ENCODE measurements around the gene CDKAL1. TPM values are rescaled to one million over a fixed set of nuclear protein-coding genes. Genes with fewer than 3 reads are reported as not detected.
"Not testable (repeated sequence)": the region's sequence is repeated elsewhere in the genome, so short reads cannot be mapped to it uniquely, and the experiment has no call there.

The CDKAL1 gene
- total RNA-seq, 3 donors from 2014 or later: 13.0 to 27.2 (median 18.0) TPM

DNA sequence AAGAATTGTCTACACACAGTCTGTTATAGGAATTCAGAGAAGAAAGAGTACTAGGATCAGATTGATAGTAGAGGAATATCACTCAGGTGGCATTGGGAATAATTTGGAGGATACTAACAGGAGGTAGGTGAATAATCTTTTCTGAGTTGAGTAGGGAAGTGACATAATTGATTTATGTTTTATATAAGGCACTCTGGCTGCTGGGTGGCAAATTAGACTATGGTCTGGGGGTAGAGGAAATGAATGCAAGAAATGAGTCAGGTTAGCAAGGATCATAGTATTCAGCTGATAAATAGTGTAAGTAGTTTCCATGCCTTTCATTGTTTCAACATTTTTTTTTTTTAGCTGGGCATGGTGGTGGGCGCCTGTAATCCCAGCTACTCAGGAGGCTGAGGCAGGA is 113.3 kb downstream of the CDKAL1 start:
- Histone ChIP-seq H3K36me3 (no peaks in the 10 kb centered on the region), H3K4me3 (no peak overlapping the region), H3K4me1 (no peaks in the 10 kb centered on the region), H3K27ac (no peak overlapping the region), H3K27me3 (no peaks in the 10 kb centered on the region), H3K9me3 (no peaks in the 10 kb centered on the region)
- no peak for TF ChIP-seq POLR2A (IDR thresholded peaks at IDR 0.05)
- no peak for TF ChIP-seq POLR2AphosphoS5 (IDR thresholded peaks at IDR 0.05)
- TF ChIP-seq CTCF (IDR thresholded peaks at IDR 0.05): no peak
- no peak for DNase-seq (ENCODE audit: low spot score in 2 of 2)
- intact Hi-C loops (cut with DNase I; ENCODE audit: low total_unique reads): no loop called here

GRCh38 chr6:20649696-20650470 is 115.6 kb downstream of the CDKAL1 start:
- intact Hi-C loops (cut with DNase I; ENCODE audit: low total_unique reads); H3K27ac ChIP-seq; H3K27me3 ChIP-seq; H3K36me3 ChIP-seq; H3K4me3 ChIP-seq; H3K4me1 ChIP-seq; H3K9me3 ChIP-seq; DNase-seq (ENCODE audit: low spot score in 2 of 2): not testable (repeated sequence)

DNA sequence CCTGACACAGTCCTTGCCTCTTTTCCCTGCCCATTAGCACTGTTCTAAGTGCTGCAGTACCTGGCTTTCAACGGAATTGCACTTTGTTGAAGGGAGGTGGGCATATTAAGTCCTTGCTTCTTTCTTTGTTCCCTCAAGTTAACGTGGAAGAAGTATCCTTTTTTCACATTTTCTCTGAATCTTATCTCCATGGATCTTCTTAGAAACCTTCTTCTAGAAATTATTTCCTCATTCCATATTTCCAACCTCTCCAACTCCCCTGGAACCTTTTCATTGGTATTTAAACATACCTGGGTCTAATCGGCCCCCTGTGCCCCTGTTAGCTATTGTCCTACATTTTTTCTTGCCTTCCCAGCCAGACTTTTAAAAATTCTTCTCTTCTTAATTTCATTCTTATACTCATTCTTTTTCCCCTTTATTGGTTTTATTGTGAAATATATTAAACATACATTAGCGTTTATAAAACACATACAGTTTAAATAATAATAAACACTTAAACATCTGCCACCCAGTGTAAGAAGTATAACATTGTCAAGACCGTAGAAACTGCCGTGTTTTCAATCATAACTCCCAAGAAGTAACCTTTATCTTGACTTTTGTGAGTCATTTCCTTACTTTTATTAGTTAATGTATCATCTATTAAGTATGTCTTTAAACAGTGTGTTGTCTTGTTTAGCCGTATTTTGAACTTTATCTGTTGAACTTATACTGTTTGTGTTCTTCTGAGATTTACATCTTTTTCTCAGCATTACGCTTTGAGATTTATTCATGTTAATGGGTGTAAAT is 118.2 kb downstream of the CDKAL1 start:
- H3K9me3 ChIP-seq: no peaks in the 10 kb centered on the region
- TF ChIP-seq POLR2AphosphoS5 (IDR thresholded peaks at IDR 0.05): no peak
- TF ChIP-seq POLR2A (IDR thresholded peaks at IDR 0.05): no peak
- no peak for TF ChIP-seq CTCF (IDR thresholded peaks at IDR 0.05)
- no peaks in the 10 kb centered on the region for H3K27me3 ChIP-seq
- no peaks in the 10 kb centered on the region for H3K36me3 ChIP-seq
- H3K4me1 ChIP-seq: no peaks in the 10 kb centered on the region
- H3K4me3 ChIP-seq: no peak overlapping the region
- no peak for DNase-seq (ENCODE audit: low spot score in 2 of 2)
- intact Hi-C loops (cut with DNase I; ENCODE audit: low total_unique reads): no loop called here
- no peak overlapping the region for H3K27ac ChIP-seq

DNA sequence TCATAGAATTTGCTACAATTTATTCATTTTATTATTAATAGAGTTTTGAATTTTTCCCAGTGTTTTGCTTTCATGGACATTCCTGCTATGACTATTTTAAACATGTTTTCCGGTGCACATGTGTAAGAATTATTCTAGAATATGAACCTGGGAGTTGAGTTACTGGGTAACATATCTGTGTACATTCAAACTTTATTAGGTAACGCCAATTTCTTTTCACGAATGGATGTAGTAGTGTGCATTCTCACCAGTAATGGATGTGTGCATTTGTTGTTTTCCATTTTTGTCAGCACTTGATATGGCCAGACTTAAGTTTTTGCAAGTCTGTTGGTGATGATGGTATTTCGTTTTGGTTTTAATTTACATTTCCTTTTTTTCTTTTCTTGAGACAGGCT is 118.8 kb downstream of the CDKAL1 start:
- no peak for DNase-seq (ENCODE audit: low spot score in 2 of 2)

DNA sequence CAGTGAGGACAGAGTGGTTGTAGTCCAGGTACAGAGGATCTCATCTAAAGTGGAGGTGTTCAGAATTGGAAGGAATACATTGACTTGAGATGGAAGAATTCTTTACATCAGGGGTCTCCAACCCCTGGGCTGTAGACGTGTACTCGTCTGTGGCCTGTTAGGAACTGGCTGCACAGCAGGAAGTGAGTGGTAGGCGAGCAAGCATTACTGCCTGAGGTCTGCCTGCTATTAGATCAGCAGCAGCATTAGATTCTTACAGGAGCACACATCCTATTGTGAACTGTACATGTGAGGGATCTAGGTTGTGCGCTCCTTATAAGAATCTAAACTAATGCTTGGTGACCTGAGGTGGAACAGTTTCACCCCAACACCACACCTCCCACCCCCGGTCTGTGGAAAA is 121.1 kb downstream of the CDKAL1 start:
- intact Hi-C loops (cut with DNase I; ENCODE audit: low total_unique reads): no loop called here
- H3K27ac ChIP-seq: no peak overlapping the region
- no peak for DNase-seq (ENCODE audit: low spot score in 2 of 2)
- H3K36me3 ChIP-seq: no peaks in the 10 kb centered on the region
- no peak overlapping the region for H3K4me3 ChIP-seq
- no peaks in the 10 kb centered on the region for H3K9me3 ChIP-seq
- H3K27me3 ChIP-seq: no peaks in the 10 kb centered on the region
- H3K4me1 ChIP-seq: no peaks in the 10 kb centered on the region
- TF ChIP-seq POLR2AphosphoS5 (IDR thresholded peaks at IDR 0.05) (no peak), CTCF (IDR thresholded peaks at IDR 0.05) (no peak), POLR2A (IDR thresholded peaks at IDR 0.05) (no peak)

More for the DNA sequence above, 118.8 kb downstream of the CDKAL1 start:
- H3K4me3 ChIP-seq: no peak overlapping the region
- H3K9me3 ChIP-seq: no peaks in the 10 kb centered on the region
- intact Hi-C loops (cut with DNase I; ENCODE audit: low total_unique reads): no loop called here
- no peaks in the 10 kb centered on the region for H3K36me3 ChIP-seq
- no peaks in the 10 kb centered on the region for H3K27me3 ChIP-seq
- no peak overlapping the region for H3K27ac ChIP-seq
- no peaks in the 10 kb centered on the region for H3K4me1 ChIP-seq
- no peak for TF ChIP-seq POLR2A (IDR thresholded peaks at IDR 0.05)

DNA sequence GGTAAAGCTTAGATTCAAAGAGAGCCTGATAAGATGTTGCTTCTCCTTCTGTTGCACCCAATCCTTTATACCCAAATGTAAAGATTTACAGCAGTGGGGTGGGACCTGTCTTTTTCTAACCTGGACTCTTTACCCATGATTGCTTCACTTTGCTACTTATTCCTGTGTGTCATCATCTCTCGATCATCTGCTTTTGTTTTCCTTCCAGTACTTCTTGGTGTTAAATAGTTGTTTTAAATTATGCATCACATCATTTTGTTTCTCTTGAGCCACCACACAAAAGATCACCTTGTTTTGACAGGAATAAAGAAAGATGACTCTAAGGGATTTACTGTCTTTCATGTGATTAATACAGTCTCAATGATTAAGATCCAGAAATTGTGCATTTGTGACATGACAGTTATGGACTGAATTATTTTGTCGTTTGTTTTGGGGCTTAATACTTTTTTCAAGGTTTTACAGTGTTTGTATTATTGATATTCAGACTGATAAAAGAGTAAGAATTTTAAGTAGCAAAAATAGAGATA is 123.1 kb downstream of the CDKAL1 start:
- Histone ChIP-seq H3K36me3 (no peaks in the 10 kb centered on the region), H3K4me3 (no peak overlapping the region), H3K27me3 (no peaks in the 10 kb centered on the region), H3K4me1 (peaks cover 0 to 3% of the 10 kb centered on the region in 2 donors), H3K9me3 (no peaks in the 10 kb centered on the region), H3K27ac (no peak overlapping the region)
- DNase-seq (ENCODE audit: low spot score in 2 of 2): no peak
- intact Hi-C loops (cut with DNase I; ENCODE audit: low total_unique reads): no loop called here
- TF ChIP-seq POLR2AphosphoS5 (IDR thresholded peaks at IDR 0.05) (no peak), POLR2A (IDR thresholded peaks at IDR 0.05) (no peak), CTCF (IDR thresholded peaks at IDR 0.05) (no peak)
